ENCODE data around the gene LYPD6. TPM values are rescaled to one million over a fixed set of nuclear protein-coding genes. Genes with fewer than 3 reads are reported as not detected.

LYPD6 gene
- total RNA-seq, 1 experiment from 2014 or later, result 2.4 TPM

DNA sequence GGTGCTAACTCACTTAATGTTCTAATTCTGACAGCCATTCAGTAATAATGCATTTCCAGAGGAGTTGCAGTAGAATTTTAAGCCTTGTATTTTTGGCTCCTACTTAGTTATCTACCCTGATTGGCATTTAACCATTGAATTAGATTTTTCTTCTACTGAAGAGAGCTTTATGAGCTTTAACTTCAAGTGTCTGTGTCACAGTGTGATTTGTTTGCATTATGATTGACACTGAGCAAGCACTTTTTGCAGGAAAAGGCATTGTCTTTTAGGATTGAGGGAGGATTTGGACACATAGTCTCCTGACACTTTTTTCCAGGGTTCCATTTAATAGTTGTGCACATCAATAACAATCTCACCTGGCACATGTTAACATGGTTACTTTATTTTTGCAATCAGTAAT is 26.7 kb downstream of the LYPD6 start:
- intact Hi-C loops (cut with micrococcal nuclease), result no loop called here
- H3K4me3 ChIP-seq (ENCODE audit: low read length), result no peak overlapping the region
- H3K27ac ChIP-seq (ENCODE audit: low read length), result no peak overlapping the region
- no peaks in the 10 kb centered on the region for H3K27me3 ChIP-seq (ENCODE audit: low read length)
- no peak overlapping the region for H3K4me2 ChIP-seq (ENCODE audit: low read length)
- no peak overlapping the region for H2AFZ ChIP-seq (ENCODE audit: low read length)
- TF ChIP-seq EZH2 (IDR thresholded peaks at IDR 0.05; ENCODE audit: low read length, unreplicated experiment) (no peak), EZH2phosphoT487 (IDR thresholded peaks at IDR 0.05; ENCODE audit: borderline replicate concordance, low read length) (no peak)
- TF ChIP-seq, protein P1, sequence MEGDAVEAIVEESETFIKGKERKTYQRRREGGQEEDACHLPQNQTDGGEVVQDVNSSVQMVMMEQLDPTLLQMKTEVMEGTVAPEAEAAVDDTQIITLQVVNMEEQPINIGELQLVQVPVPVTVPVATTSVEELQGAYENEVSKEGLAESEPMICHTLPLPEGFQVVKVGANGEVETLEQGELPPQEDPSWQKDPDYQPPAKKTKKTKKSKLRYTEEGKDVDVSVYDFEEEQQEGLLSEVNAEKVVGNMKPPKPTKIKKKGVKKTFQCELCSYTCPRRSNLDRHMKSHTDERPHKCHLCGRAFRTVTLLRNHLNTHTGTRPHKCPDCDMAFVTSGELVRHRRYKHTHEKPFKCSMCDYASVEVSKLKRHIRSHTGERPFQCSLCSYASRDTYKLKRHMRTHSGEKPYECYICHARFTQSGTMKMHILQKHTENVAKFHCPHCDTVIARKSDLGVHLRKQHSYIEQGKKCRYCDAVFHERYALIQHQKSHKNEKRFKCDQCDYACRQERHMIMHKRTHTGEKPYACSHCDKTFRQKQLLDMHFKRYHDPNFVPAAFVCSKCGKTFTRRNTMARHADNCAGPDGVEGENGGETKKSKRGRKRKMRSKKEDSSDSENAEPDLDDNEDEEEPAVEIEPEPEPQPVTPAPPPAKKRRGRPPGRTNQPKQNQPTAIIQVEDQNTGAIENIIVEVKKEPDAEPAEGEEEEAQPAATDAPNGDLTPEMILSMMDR (conservative IDR thresholded peaks at IDR 0.05; ENCODE audit: low read depth, low read length), result no peak
- no peaks in the 10 kb centered on the region for H3K9me3 ChIP-seq (ENCODE audit: low read length)
- ChIA-PET POLR2A (ENCODE audit: unreplicated experiment) (no interaction called here), CTCF (no interaction called here)
- no peaks in the 10 kb centered on the region for H3F3A ChIP-seq (ENCODE audit: low read length, unreplicated experiment)
- ATAC-seq (no peak; the same call in 1 of the 2 replicates), DNase-seq (no peak)
- H3K36me3 ChIP-seq (ENCODE audit: low read depth, low read length), result no peaks in the 10 kb centered on the region
- no TSS peak for BruUV-seq (replicated peaks)
- H4K20me1 ChIP-seq (ENCODE audit: low read length), result no peaks in the 10 kb centered on the region
- H3K4me1 ChIP-seq (ENCODE audit: insufficient read depth, low read length), result no peaks in the 10 kb centered on the region
- no peak overlapping the region for H3K9ac ChIP-seq (ENCODE audit: low read length)
- H3K79me2 ChIP-seq (ENCODE audit: low read length), result no peaks in the 10 kb centered on the region
- H3K9me2 ChIP-seq (replicated peaks; ENCODE audit: low read length), result no peaks in the 10 kb centered on the region

DNA sequence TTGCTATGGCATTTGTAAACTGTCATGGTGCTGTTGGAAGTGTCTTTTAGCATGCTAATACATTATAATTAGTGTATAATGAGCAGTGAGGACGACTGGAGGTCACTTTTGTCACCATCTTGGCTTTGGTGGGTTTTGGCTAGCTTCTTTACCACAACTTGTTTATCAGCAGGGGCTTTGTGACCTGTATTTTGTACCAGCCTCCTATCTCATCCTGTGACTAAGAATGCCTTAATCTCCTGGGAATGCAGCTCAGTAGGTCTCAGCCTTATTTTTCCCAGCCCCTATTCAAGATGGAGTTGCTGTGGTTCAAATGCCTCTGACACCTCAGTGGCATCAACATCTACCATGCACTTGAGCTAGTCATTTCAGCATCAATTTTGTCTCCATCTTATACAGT is 29.7 kb downstream of the LYPD6 start:
- no peak overlapping the region for H3K9ac ChIP-seq (ENCODE audit: low read length)
- H4K20me1 ChIP-seq (ENCODE audit: low read length), result no peaks in the 10 kb centered on the region
- H3K36me3 ChIP-seq (ENCODE audit: low read depth, low read length), result no peaks in the 10 kb centered on the region
- DNase-seq (no peak), ATAC-seq (no peak)
- H3K4me1 ChIP-seq (ENCODE audit: insufficient read depth, low read length), result no peaks in the 10 kb centered on the region
- ChIA-PET POLR2A (ENCODE audit: unreplicated experiment) (no interaction called here), CTCF (no interaction called here)
- no peak overlapping the region for H3K4me2 ChIP-seq (ENCODE audit: low read length)
- no peaks in the 10 kb centered on the region for H3K9me2 ChIP-seq (replicated peaks; ENCODE audit: low read length)
- no peak for TF ChIP-seq EZH2 (IDR thresholded peaks at IDR 0.05; ENCODE audit: low read length, unreplicated experiment)
- no peak for TF ChIP-seq EZH2phosphoT487 (IDR thresholded peaks at IDR 0.05; ENCODE audit: borderline replicate concordance, low read length)
- TF ChIP-seq, protein P1 (conservative IDR thresholded peaks at IDR 0.05; ENCODE audit: low read depth, low read length), result no peak
- no peaks in the 10 kb centered on the region for H3F3A ChIP-seq (ENCODE audit: low read length, unreplicated experiment)
- no peak overlapping the region for H3K27ac ChIP-seq (ENCODE audit: low read length)
- no TSS peak for BruUV-seq (replicated peaks)
- H3K4me3 ChIP-seq (ENCODE audit: low read length), result no peak overlapping the region
- H3K79me2 ChIP-seq (ENCODE audit: low read length), result no peaks in the 10 kb centered on the region
- no peaks in the 10 kb centered on the region for H3K27me3 ChIP-seq (ENCODE audit: low read length)
- no peaks in the 10 kb centered on the region for H3K9me3 ChIP-seq (ENCODE audit: low read length)
- H2AFZ ChIP-seq (ENCODE audit: low read length), result no peak overlapping the region
- intact Hi-C loops (cut with micrococcal nuclease), result no loop called here

DNA sequence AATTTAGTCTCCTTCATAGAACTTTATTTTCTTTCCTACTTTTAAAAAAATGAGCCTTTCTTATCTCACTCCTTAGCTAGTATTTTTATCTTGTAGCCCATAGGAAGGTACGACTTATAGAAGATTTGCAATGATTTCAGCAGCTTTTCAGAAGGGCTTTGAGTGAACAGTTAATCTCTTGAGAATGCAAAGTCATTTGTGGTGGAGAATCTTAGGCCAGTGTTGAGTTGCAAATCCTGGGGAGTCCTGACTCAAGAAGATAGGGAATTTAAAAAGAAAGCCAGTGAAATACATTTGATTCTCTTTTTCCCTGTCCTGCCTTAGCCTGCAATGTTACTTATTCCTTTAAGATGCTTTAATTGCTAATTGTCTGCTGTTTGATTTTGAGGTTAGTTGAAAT is 33.6 kb downstream of the LYPD6 start:
- H3K9me2 ChIP-seq (replicated peaks; ENCODE audit: low read length), result no peaks in the 10 kb centered on the region
- H3K27ac ChIP-seq (ENCODE audit: low read length), result no peak overlapping the region
- H3K4me3 ChIP-seq (ENCODE audit: low read length), result no peak overlapping the region
- no peaks in the 10 kb centered on the region for H3K79me2 ChIP-seq (ENCODE audit: low read length)
- no peaks in the 10 kb centered on the region for H3K36me3 ChIP-seq (ENCODE audit: low read depth, low read length)
- no TSS peak for BruUV-seq (replicated peaks)
- H3F3A ChIP-seq (ENCODE audit: low read length, unreplicated experiment), result no peaks in the 10 kb centered on the region
- H3K9ac ChIP-seq (ENCODE audit: low read length), result no peak overlapping the region
- H3K9me3 ChIP-seq (ENCODE audit: low read length), result no peaks in the 10 kb centered on the region
- no peak overlapping the region for H2AFZ ChIP-seq (ENCODE audit: low read length)
- intact Hi-C loops (cut with micrococcal nuclease), result no loop called here
- H3K4me2 ChIP-seq (ENCODE audit: low read length), result no peak overlapping the region
- H3K4me1 ChIP-seq (ENCODE audit: insufficient read depth, low read length), result peaks cover 13% of the 10 kb centered on the region
- CTCF ChIA-PET, result no interaction called here
- ATAC-seq, result no peak
- H4K20me1 ChIP-seq (ENCODE audit: low read length), result no peaks in the 10 kb centered on the region
- POLR2A ChIA-PET (ENCODE audit: unreplicated experiment), result no interaction called here
- TF ChIP-seq, protein P1 (conservative IDR thresholded peaks at IDR 0.05; ENCODE audit: low read depth, low read length), result no peak
- TF ChIP-seq EZH2phosphoT487 (IDR thresholded peaks at IDR 0.05; ENCODE audit: borderline replicate concordance, low read length), result no peak
- no peak for DNase-seq
- H3K27me3 ChIP-seq (ENCODE audit: low read length), result no peaks in the 10 kb centered on the region
